Coronary artery (tissue), 2 donors: Measurements from ENCODE around the gene PDGFRB.

ENCODE experiments used
- DNase-seq: peaks from one replicate; pipeline ENCODE4 v3.0.0-alpha.2; 2017; ENCODE audit warnings: low spot score
- H3K27ac ChIP-seq, 2 donors: fragments of 200-600 bp; sonication (generic); one replicate each; pipeline ENCODE4 v1.5.1; 2016 to 2019
- H3K4me3 ChIP-seq: fragments of 200-600 bp; sonication (generic); 2 replicates; pipeline ENCODE4 v1.5.1; 2016; ENCODE audit warnings: mild to moderate bottlenecking, moderate library complexity
- TF ChIP-seq, protein P1 (sequence below): fragments of 200-600 bp; sonication (generic); IDR thresholded peaks from one replicate; pipeline ENCODE4 v1.5.1; 2019; ENCODE audit warnings: antibody characterized with exemption

The PDGFRB gene

GRCh38 chr5:150159741-150160179 is 4.1 kb upstream of the PDGFRB start:
- H3K27ac ChIP-seq = peak overlapping the region; percentile 96 to 97
- no peak for DNase-seq
- no peak overlapping the region for H3K4me3 ChIP-seq
- TF ChIP-seq, protein P1, sequence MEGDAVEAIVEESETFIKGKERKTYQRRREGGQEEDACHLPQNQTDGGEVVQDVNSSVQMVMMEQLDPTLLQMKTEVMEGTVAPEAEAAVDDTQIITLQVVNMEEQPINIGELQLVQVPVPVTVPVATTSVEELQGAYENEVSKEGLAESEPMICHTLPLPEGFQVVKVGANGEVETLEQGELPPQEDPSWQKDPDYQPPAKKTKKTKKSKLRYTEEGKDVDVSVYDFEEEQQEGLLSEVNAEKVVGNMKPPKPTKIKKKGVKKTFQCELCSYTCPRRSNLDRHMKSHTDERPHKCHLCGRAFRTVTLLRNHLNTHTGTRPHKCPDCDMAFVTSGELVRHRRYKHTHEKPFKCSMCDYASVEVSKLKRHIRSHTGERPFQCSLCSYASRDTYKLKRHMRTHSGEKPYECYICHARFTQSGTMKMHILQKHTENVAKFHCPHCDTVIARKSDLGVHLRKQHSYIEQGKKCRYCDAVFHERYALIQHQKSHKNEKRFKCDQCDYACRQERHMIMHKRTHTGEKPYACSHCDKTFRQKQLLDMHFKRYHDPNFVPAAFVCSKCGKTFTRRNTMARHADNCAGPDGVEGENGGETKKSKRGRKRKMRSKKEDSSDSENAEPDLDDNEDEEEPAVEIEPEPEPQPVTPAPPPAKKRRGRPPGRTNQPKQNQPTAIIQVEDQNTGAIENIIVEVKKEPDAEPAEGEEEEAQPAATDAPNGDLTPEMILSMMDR = no peak

- H3K4me3 ChIP-seq = peak overlapping the region; percentile 8
- H3K27ac ChIP-seq = peak overlapping the region; percentile 96 to 97
- TF ChIP-seq, protein P1 = no peak
- no peak for DNase-seq
Measured at GRCh38 chr5:150159031-150159430, 3.4 kb upstream of the PDGFRB start.

DNA sequence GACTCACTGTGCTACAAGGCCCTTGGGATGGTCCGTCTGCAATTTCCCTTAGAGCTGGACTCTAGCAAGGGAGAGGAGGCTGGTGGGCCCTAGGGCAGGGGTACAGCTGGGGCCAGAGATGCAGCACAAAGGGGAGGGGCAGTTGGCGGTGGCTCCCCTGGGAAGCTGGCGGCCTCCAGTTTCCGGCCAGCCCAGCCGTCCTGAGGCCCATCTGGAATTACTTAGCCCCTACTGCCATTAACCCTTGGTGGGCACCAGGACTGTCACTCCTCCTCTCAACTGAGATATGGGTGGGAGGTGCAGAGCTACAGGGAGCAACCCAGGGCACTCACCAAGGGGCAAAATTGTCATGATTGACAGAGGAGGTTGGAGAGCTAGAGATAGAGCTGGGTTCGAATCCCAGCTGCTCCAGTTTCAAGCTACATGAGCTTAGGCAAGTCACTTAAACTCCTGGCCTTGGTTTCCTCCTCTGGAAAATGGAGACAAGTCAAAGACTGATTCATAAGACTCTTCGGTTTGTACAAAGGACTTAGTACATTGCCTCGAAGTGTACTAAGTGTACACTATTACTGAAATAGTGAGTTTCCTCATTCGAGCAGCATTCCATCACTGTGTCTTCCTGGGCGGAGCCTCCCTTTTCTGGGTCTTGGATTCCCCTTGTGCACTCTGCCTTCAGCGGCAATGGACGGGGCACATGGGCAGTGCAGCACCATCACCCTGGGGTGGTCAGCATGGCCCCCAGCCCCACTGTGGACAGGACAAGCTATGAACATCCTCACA is 2.7 kb upstream of the PDGFRB start:
- Histone ChIP-seq H3K27ac (peak overlapping the region; percentile 96 to 97), H3K4me3 (peak overlapping the region; percentile 8)
- TF ChIP-seq, protein P1 = no peak
- DNase-seq = no peak

DNA sequence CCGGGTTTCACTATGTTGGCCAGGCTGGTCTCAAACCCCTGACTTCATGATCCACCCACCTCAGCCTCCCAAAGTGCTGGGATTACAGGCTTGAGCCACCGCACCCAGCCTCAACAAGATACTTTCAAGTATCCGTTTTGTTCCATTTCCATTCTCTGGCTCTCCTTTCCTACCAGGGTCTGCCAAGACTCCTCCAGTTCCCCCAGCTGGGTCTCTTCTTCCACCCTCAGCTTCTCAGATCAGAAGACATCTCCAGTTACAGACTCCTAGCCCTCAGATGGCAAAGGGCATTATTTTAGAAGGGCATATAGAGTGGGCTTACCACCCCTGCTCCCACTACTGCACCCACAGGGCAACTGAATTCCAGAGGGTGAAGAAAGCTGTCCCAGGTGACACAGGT is 1.5 kb upstream of the PDGFRB start:
- DNase-seq = no peak
- TF ChIP-seq, protein P1 = no peak
- peak overlapping the region; percentile 96 to 97 for H3K27ac ChIP-seq
- no peak overlapping the region for H3K4me3 ChIP-seq

GRCh38 chr5:150156540-150156939 is 895 bp upstream of the PDGFRB start:
- H3K4me3 ChIP-seq = peak overlapping the region; percentile 81
- no peak for DNase-seq
- peak overlapping the region; percentile 96 to 97 for H3K27ac ChIP-seq
- TF ChIP-seq, protein P1 = no peak

GRCh38 chr5:150156027-150156368 is 353 bp upstream of the PDGFRB start:
- no peak for DNase-seq
- Histone ChIP-seq H3K4me3 (peak overlapping the region; percentile 81), H3K27ac (peak overlapping the region; percentile 96 to 97)
- TF ChIP-seq, protein P1 = no peak

DNA sequence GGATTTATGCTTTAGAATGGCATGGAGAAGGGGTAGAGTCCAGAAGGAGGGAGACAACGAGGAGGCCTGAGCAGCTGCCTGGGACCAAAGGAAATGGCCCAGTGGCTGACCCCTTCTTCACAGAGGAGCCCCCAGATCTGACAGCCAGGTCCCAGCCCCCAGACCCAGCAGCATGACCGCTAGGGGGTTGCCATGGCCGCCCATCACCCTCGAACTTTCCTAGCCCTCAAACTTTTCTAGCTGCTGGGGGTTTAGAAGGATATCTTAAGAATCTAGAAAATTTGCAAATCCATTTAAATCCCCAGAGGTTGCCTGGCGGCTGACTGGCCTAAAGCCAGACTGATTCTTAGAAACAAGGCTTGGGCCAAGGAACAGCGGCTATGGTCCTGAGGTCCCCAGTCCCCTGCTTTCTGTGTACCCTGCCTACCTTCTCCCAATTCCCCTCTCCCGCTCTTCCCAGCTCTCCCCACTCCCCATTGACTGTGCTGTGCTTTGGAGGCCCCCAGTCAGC is 972 bp downstream of the PDGFRB start:
- DNase-seq = no peak
- Histone ChIP-seq H3K27ac (peak overlapping the region; percentile 96 to 97), H3K4me3 (peak overlapping the region; percentile 81)
- TF ChIP-seq, protein P1 = no peak
